Dedifferentiated amniotic fluid mesenchymal stem cell (primary cell): ENCODE measurements around the gene IGFN1.

Experiments used
- DNase-seq: peaks from one replicate; pipeline ENCODE4 v3.0.0-alpha.2; 2016; ENCODE audit errors: extremely low spot score

Gene IGFN1

GRCh38 chr1:201185123-201185453 is 5.5 kb upstream of the IGFN1 start:
- no peak for DNase-seq

GRCh38 chr1:201185527-201186128 is 5.0 kb upstream of the IGFN1 start:
- no peak for DNase-seq

- no peak for DNase-seq
These were observed 4.4 kb upstream of the IGFN1 start for GRCh38 chr1:201186192-201186591.

GRCh38 chr1:201189085-201189484 is 1.5 kb upstream of the IGFN1 start:
- no peak for DNase-seq

GRCh38 chr1:201190005-201190404 is 619 bp upstream of the IGFN1 start:
- no peak for DNase-seq

GRCh38 chr1:201191653-201192260 is 1.1 kb downstream of the IGFN1 start:
- DNase-seq = no peak

- no peak for DNase-seq
These were observed 1.7 kb downstream of the IGFN1 start for GRCh38 chr1:201192261-201192788.

GRCh38 chr1:201194046-201194445 is 3.4 kb downstream of the IGFN1 start:
- DNase-seq = no peak

GRCh38 chr1:201198598-201198997 is 8.0 kb downstream of the IGFN1 start:
- no peak for DNase-seq

- no peak for DNase-seq
These were observed 14.4 kb downstream of the IGFN1 start for GRCh38 chr1:201205036-201205435.

GRCh38 chr1:201206176-201206575 is 15.6 kb downstream of the IGFN1 start:
- DNase-seq = no peak

GRCh38 chr1:201207046-201207445 is 16.4 kb downstream of the IGFN1 start:
- DNase-seq = no peak

- DNase-seq = no peak
These were observed 17.6 kb downstream of the IGFN1 start for GRCh38 chr1:201208236-201208635.

GRCh38 chr1:201212056-201212455 is 21.4 kb downstream of the IGFN1 start:
- no peak for DNase-seq

GRCh38 chr1:201212461-201213055 is 21.9 kb downstream of the IGFN1 start:
- DNase-seq = no peak

GRCh38 chr1:201213106-201213770 is 22.6 kb downstream of the IGFN1 start:
- DNase-seq = no peak

- no peak for DNase-seq
These were observed 23.3 kb downstream of the IGFN1 start for GRCh38 chr1:201213926-201214325.

- no peak for DNase-seq
These were observed 23.8 kb downstream of the IGFN1 start for GRCh38 chr1:201214461-201214860.

- DNase-seq = no peak
These were observed 24.3 kb downstream of the IGFN1 start for GRCh38 chr1:201214886-201215285.

GRCh38 chr1:201215531-201216357 is 25.1 kb downstream of the IGFN1 start:
- no peak for DNase-seq

- no peak for DNase-seq
These were observed 25.9 kb downstream of the IGFN1 start for GRCh38 chr1:201216395-201217085.
